ENCODE measurements around the gene AKAP10.
"Not testable (repeated sequence)": the region's sequence is repeated elsewhere in the genome, so short reads cannot be mapped to it uniquely, and the experiment has no call there.

Gene AKAP10

DNA sequence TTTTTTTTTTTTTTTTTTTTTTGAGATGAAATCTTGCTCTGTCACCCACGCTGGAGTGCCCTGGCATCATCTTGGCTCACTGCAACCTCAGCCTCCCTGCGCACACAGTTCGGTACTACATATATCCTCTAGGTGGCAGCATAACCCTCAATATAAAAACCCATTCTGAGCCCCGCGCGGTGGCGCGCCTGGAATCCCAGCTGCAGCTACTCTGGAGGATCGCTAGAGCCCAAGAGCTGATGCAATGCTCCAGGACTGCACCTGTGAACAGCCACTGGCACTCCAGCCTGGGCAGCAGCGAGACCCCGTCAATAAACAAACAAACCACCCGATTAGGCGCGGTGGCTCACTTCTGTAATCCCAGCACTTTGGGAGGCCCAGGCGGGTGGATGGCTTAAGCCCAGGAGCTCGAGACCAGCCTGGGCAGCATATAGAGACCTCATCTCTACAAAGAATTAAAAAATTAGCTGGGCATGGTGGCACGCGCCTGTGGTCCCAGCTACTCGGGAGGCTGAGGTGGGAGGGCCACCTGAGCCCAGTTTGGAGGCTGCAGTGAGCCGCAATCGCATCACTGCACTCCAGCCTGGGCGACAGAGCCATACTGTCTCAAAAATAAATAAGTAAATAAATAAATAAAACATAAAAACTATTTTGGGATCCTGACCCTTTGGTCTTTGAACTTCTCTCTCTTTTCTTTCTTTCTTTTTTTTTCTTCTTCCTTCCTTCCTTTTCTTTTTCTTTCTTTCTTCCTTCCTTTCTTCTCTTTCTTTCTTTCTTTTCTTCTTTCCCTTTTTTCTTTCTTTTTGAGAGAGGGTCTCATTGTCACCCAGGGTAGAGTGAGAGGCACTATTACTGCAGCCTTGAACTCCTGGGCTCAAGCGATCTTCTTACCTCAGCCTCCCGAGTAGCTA, 15.4 kb upstream of the AKAP10 start:
- H3K27me3 Mint-ChIP-seq = peaks cover 13% of the 10 kb centered on the region
- H3K36me3 Mint-ChIP-seq (ENCODE audit: low read depth) = no peaks in the 10 kb centered on the region
- H3K4me1 Mint-ChIP-seq (ENCODE audit: low read depth) = peaks cover 20% of the 10 kb centered on the region
- intact Hi-C loops (cut with micrococcal nuclease) = loop anchor here (1.0 to 10.0 kb wide), 3 partner anchors 123 to 322 kb away; no protein-coding TSS in a partner anchor
- H3K4me3 Mint-ChIP-seq = no peak overlapping the region
- no peak overlapping the region for H3K27ac Mint-ChIP-seq
- no peaks in the 10 kb centered on the region for H3K9me3 Mint-ChIP-seq

DNA sequence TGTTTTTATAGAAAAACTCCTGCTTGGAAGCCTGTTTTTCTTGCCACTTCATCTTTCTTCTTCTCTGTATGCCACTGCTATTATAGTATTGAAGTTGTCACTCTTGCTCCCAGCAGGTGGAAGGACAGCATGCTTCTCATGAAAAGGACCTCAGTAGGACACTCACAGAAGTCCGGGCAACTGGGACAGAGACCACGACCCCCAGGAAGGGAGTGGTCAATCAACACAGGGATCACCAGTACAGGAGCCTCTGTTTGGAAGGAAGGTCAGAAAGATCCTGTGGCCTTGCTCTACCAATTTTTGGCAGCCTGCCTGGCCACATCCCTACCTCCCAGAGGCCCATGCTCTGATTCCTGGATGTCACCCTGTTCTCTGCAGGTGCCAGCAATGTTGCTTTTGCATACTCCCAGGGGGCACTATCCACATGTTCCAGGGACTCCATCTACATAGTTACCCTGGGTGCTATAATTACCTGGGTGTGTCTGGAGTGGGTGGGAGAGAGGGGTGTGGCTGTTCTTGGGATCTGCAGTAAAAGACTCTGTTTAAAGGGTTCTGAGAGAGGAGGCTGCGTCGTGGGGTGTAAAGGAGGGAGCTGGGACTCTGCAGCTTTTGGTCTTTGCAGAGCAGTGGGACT, 13.7 kb upstream of the AKAP10 start:
- Mint-ChIP-seq H3K4me3 (no peak overlapping the region), H3K27me3 (peaks cover 14% of the 10 kb centered on the region), H3K4me1 (ENCODE audit: low read depth) (peaks cover 26% of the 10 kb centered on the region), H3K27ac (no peak overlapping the region), H3K36me3 (ENCODE audit: low read depth) (no peaks in the 10 kb centered on the region), H3K9me3 (no peaks in the 10 kb centered on the region)
- intact Hi-C loops (cut with micrococcal nuclease) = loop anchor here (5.0 to 10.0 kb wide), 2 partner anchors 236 to 323 kb away; no protein-coding TSS in a partner anchor

DNA sequence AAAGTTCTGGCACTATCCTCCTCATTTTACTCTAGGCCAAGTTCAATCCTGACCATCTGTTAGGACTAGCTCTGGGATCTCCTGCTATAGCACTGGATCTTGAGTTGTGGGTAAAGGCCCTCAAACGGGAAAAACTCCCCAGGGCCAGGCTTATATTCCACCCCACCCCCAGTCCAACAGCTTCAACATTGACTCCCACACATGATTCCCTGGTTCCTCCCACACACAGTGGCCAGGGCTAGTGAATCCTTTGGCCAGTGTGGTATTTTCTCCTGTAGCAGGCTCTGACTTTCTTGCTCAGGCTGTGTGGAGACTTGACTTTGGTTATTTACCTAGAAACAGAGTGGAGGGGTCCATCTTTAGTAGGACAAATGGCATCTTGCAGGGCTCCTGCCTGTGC, 10.3 kb upstream of the AKAP10 start:
- no peak overlapping the region for H3K4me3 Mint-ChIP-seq

DNA sequence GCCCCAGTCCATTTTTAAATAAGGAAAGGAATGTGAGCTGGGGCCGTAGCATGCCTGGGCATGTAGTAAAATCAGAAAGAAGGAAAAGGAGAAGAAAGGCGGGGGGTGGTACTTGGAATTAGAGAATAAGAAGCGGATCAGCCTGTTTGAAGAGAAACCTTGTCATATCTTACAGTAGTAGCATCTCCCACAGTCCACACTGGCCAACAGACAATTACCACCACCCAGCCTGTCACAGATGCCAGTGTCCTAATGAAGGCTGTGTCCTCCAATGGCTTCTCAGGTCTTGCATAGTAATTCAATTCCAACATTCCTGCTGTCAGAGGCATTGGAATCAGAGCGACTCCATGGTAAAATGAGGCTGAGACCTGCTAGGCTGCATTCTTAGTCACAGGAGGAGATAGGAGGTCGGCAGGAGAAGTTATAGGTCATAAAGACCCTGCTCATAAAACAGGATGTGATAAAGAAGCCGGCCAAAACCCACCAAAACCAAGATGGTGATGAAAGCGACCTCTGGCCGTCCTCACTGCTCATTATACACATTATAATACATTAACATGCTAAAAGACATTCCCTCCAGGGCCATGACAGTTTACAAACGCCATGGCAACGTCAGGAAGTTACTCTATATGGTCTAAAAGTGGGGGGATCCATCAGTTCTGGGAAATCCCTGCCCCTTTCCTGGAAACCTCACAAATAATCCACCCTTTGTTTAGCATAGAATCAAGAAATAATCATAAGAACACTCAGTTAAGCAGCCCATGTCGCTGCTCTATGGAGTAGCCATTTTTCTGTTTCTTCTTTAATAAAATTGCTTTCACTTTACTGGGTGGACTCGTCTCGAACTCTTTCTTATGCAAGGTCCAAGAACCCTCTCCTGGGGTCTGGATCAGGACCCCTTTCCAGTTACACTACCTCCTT, 9.6 kb upstream of the AKAP10 start:
- Mint-ChIP-seq H3K27me3 (peaks cover 9% of the 10 kb centered on the region), H3K4me1 (ENCODE audit: low read depth) (peaks cover 17% of the 10 kb centered on the region), H3K27ac (no peak overlapping the region), H3K36me3 (ENCODE audit: low read depth) (no peaks in the 10 kb centered on the region), H3K9me3 (no peaks in the 10 kb centered on the region), H3K4me3 (no peak overlapping the region)
- intact Hi-C loops (cut with micrococcal nuclease) = no loop called here

More for the DNA sequence above, 10.3 kb upstream of the AKAP10 start:
- intact Hi-C loops (cut with micrococcal nuclease) = no loop called here
- Mint-ChIP-seq H3K27me3 (peaks cover 10% of the 10 kb centered on the region), H3K27ac (no peak overlapping the region), H3K9me3 (no peaks in the 10 kb centered on the region), H3K36me3 (ENCODE audit: low read depth) (no peaks in the 10 kb centered on the region), H3K4me1 (ENCODE audit: low read depth) (peaks cover 18% of the 10 kb centered on the region)

DNA sequence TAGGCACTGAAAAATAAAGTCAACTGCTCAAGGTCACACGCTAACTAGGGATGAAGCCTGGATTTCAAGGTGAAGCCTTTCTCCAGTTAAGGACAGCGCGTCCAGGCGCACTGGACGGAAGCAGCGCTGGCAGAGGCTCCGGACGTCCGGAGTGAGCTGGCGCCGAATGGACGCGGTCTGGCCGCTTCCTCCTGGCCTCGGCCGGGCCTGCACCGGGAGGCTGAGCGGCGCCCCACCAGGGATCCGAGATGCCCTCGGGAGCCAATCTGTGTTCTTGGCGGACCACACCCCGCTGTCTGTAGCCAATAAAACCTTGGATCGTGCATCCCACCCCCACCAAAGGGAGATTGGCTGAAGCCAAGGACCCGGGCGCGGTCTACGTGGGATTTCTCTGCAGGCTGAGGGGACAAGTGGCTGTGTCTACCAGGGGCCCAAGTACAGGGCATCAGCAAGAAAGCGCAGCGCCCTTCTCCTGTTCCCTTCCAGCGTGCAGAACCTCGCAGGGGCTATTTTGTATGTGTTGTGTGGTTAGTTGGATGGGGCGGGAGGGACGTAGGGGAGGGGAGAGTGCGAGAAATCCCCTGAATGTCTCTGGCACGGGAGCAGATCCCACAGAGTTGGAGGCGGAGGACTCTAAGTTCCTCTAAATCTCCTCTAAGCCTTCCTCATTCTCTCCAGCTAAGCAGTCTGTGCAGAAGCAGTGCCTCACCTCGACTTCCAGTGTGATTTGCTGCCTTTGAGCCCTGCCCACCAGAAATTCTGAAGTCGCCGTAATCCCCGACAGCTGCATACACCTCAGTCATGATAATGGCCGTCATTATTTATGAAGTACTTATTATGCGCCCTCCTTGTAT, 2.5 kb upstream of the AKAP10 start:
- Mint-ChIP-seq H3K36me3 (ENCODE audit: low read depth) (peaks cover 10% of the 10 kb centered on the region), H3K4me1 (ENCODE audit: low read depth) (peaks cover 46% of the 10 kb centered on the region), H3K27me3 (no peaks in the 10 kb centered on the region), H3K4me3 (peak overlapping the region; percentile 60), H3K9me3 (no peaks in the 10 kb centered on the region), H3K27ac (peak overlapping the region; percentile 97)
- intact Hi-C loops (cut with micrococcal nuclease) = no loop called here

DNA sequence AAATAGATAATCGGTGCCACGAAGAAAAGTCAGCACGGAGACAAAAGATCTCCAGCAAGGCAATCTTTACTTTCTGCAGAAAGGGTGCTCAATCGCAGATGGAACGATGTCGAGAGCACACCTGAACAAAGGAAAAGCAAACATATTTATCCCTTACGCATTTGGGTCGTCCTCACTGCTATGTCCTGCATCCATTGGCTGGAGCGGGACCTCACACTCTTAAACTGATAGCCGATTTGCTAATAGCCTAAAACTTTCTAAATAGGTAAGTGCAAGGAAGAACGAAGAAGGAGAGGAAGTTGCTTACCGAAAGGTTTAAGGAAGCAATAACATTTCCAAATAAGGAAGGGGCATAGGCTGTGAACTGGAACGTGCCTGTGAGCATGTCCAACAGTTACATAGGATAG, 1.2 kb upstream of the AKAP10 start:
- no peaks in the 10 kb centered on the region for H3K27me3 Mint-ChIP-seq
- H3K27ac Mint-ChIP-seq = peak overlapping the region; percentile 97
- no peaks in the 10 kb centered on the region for H3K9me3 Mint-ChIP-seq
- peak overlapping the region; percentile 84 for H3K4me3 Mint-ChIP-seq
- peaks cover 56% of the 10 kb centered on the region for H3K4me1 Mint-ChIP-seq (ENCODE audit: low read depth)
- intact Hi-C loops (cut with micrococcal nuclease) = no loop called here
- peaks cover 24% of the 10 kb centered on the region for H3K36me3 Mint-ChIP-seq (ENCODE audit: low read depth)

DNA sequence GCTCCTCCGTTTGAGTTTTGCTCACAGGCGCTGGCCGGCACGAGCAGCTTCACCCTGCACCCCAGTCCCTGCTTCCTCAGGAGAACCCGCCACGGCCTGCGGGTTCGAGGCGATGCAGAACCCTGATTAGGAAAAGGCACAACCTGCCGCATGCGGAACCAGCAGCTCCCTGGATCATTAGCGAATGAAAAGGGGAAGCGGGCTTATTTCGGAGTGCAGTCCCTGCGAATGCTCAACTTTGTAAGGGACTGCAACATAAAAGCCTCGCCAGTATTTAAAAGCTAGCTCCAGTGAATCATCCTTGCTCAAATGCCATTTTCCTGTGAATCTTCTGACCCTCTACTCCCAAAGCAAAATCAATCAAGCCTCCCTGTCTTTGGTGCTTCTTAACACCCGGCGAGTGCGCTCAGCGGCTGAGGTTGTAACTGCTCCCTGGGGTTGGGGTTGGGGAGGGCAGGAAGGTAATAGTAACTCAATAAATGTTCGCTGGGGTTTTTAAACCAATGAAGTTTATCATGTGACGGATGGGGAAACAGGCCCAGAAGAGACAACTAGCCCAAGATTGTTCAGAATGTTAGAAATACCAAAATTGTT, 678 bp upstream of the AKAP10 start:
- Mint-ChIP-seq H3K9me3 (no peaks in the 10 kb centered on the region), H3K27me3 (no peaks in the 10 kb centered on the region), H3K36me3 (ENCODE audit: low read depth) (peaks cover 29% of the 10 kb centered on the region), H3K4me1 (ENCODE audit: low read depth) (peaks cover 61% of the 10 kb centered on the region), H3K27ac (peak overlapping the region; percentile 97), H3K4me3 (peak overlapping the region; percentile 84)
- intact Hi-C loops (cut with micrococcal nuclease) = no loop called here

DNA sequence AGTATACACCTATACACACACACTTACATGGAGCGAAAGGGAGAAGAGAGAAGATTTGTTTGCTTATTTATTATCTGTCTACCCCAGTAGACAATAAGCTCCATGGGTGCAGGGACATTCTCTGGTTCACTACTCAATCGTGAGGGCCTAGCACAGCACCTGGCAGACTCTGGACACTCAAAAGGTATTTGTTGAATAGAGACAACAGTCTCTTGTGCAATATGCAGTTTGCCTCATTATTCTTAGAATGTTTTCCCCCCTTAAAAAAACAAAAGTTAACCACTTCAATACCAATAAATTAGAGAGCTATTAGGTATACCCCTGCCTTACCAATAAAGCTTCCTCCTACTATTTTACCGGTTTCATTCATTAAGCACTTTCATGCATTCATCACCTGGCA, 2.0 kb downstream of the AKAP10 start:
- intact Hi-C loops (cut with micrococcal nuclease) = no loop called here
- Mint-ChIP-seq H3K27ac (peak overlapping the region; percentile 6), H3K4me3 (peak overlapping the region; percentile 61), H3K9me3 (no peaks in the 10 kb centered on the region), H3K27me3 (no peaks in the 10 kb centered on the region), H3K36me3 (ENCODE audit: low read depth) (peaks cover 51% of the 10 kb centered on the region), H3K4me1 (ENCODE audit: low read depth) (peaks cover 72% of the 10 kb centered on the region)

DNA sequence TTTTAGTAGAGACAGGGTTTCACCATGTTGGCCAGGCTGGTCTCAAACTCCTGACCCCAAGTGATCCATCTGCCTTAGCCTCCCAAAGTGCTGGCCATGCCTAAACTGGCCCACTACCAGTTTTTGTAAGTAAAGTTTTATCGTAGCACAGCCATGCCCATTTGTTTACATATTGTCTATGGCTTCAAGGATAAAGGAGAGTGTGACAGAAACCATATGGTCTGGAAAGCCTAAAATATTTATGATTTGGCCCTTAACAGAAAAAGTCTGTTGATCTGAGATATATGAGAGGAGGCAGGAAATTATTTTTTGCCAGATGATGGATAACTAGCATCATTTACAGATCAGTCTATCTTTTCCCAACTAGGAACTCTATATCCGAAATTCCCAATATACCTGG, 4.5 kb downstream of the AKAP10 start:
- H3K4me3 Mint-ChIP-seq = no peak overlapping the region
- H3K9me3 Mint-ChIP-seq = no peaks in the 10 kb centered on the region
- no peaks in the 10 kb centered on the region for H3K27me3 Mint-ChIP-seq
- peaks cover 75% of the 10 kb centered on the region for H3K36me3 Mint-ChIP-seq (ENCODE audit: low read depth)
- peaks cover 56% of the 10 kb centered on the region for H3K4me1 Mint-ChIP-seq (ENCODE audit: low read depth)
- intact Hi-C loops (cut with micrococcal nuclease) = no loop called here
- peak overlapping the region; percentile 48 for H3K27ac Mint-ChIP-seq

DNA sequence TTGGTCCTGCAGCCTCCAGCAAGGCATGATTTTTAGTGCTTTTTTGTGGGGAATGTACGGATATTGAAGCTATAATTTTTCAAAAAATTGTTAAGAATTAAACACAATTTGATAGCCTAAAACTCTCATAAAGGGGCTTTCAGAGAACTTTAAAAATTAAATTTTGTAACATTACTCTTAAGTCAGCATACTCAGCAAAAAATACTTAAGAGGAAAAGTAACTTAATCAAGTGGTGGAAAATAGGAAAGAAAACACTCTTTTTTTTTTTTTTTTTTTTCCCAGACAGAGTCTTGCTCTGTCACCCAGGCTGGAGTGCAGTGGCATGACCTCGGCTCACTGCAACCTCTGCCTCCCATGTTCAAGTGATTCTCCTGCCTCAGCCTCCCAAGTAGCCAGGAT, 14.7 kb downstream of the AKAP10 start:
- H3K36me3 Mint-ChIP-seq (ENCODE audit: low read depth) = peaks cover 85% of the 10 kb centered on the region
- H3K27ac Mint-ChIP-seq; H3K27me3 Mint-ChIP-seq; H3K9me3 Mint-ChIP-seq; intact Hi-C loops (cut with micrococcal nuclease); H3K4me3 Mint-ChIP-seq: not testable (repeated sequence)
- peaks cover 17% of the 10 kb centered on the region for H3K4me1 Mint-ChIP-seq (ENCODE audit: low read depth)

DNA sequence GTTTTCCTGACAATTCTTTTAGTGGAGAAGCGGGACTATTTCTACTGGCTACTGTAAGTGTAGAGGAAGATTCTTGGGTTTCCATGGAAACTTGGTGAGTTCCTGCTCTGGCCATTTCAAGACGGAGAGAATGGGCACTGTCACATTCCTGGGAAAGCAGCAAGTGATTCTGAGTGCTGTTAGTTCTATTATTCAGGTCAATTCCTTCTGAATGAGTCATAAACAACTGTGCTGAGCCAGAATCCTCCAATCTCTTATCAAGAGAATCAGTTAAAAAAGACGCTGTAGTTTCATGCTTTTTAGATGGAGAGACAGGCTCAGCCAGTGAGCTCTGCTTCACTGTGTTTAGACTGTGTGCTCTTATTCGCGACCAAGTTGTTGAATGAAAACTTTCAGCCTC, 19.6 kb downstream of the AKAP10 start:
- Mint-ChIP-seq H3K9me3 (no peaks in the 10 kb centered on the region), H3K36me3 (ENCODE audit: low read depth) (peaks cover 91% of the 10 kb centered on the region), H3K4me1 (ENCODE audit: low read depth) (peaks cover 12% of the 10 kb centered on the region), H3K4me3 (no peak overlapping the region), H3K27me3 (no peaks in the 10 kb centered on the region), H3K27ac (no peak overlapping the region)
- intact Hi-C loops (cut with micrococcal nuclease) = no loop called here

DNA sequence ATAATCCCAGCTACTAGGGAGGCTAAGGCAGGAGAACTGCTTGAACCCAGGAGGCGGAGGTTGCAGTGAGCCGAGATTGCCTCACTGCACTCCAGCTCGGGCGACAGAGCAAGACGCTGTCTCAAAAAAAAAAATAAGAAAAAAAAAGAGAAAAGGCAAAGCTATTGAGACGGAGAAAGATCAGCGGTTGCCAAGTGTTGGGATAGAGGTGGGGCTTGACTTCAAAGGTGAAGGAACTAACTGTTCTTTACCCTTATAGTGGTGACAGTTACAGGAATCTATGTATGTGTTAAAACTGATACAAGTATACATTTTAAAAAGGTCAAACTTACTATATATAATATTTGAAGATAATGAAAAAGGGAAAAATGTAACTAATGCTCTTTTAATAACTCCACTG, 22.5 kb downstream of the AKAP10 start:
- Mint-ChIP-seq H3K4me3 (no peak overlapping the region), H3K27me3 (no peaks in the 10 kb centered on the region), H3K9me3 (no peaks in the 10 kb centered on the region), H3K27ac (peak overlapping the region; percentile 42), H3K36me3 (ENCODE audit: low read depth) (peaks cover 93% of the 10 kb centered on the region), H3K4me1 (ENCODE audit: low read depth) (peaks cover 20% of the 10 kb centered on the region)
- intact Hi-C loops (cut with micrococcal nuclease) = no loop called here

DNA sequence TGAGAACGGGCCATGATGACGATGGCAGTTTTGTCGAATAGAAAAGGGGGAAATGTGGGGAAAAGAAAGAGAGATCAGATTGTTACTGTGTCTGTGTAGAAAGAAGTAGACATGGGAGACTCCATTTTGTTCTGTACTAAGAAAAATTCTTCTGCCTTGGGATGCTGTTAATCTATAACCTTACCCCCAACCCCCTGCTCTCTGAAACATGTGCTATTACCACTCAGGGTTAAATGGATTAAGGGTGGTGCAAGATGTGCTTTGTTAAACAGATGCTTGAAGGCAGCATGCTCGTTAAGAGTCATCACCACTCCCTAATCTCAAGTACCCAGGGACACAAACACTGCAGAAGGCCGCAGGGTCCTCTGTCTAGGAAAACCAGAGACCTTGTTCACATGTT, 26.2 kb downstream of the AKAP10 start:
- intact Hi-C loops (cut with micrococcal nuclease); H3K9me3 Mint-ChIP-seq; H3K27ac Mint-ChIP-seq; H3K4me3 Mint-ChIP-seq; H3K27me3 Mint-ChIP-seq: not testable (repeated sequence)
- Mint-ChIP-seq H3K4me1 (ENCODE audit: low read depth) (peaks cover 41% of the 10 kb centered on the region), H3K36me3 (ENCODE audit: low read depth) (peaks cover 92% of the 10 kb centered on the region)
